T-helper 22 cell (primary cell): ENCODE data around the gene IGSF3.

Experiments used
- DNase-seq: peaks from one replicate; pipeline ENCODE4 v3.0.0-alpha.2; 2020; ENCODE audit warnings: low read depth

Gene IGSF3

DNA sequence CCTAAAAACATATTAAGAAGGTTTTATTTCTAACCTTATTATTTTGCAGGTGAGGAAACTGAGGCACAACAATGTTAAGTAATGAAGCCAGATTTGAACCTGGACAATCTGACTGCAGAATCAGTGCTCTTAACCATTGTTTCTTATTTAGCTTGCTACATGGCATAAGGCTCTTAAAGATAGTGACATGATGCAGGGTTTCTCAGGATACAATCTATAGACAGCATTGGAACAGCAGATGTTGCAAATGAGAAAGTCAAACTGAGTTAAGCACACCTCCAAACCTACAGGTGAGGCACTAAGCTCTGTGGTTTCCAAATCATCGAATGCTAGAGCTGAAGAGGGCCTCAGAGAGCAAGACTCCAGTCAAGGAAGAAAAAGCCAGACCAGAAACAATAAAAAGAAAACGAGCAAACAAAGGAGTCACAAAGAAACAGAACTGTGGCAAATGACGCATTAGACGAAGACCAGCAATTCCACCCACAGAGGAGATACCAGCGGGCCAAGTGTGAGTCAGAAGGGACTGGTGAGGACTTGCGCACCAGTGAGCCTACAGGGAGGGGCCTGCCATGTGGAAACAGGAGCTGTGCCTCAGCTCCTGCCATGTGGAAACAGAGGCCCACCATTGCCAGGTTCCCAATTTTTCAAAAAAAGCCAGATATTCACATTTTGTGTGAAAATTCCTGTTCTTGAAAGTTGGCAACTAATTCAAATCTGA is 111.1 kb downstream of the IGSF3 start:
- peak; percentile 78 for DNase-seq

DNA sequence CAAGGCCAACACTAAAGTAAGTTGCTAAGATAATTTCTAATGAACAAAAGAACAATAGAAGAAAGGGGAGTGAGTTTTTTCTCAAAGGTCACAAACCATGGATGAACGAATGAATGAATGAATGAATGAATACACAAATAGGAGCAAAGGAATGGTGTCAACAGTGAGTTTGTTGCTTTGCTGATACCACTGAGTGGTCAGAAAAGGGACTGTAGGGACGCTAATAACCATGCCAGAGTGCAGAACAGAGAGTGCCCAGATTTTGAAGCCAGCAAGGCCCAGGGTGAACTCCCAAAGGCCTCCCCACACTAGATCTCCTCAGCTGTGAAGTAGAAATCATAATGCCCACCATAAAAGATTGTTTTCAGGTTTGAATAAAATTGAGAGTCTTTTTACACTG is 112.6 kb downstream of the IGSF3 start:
- DNase-seq: no peak

DNA sequence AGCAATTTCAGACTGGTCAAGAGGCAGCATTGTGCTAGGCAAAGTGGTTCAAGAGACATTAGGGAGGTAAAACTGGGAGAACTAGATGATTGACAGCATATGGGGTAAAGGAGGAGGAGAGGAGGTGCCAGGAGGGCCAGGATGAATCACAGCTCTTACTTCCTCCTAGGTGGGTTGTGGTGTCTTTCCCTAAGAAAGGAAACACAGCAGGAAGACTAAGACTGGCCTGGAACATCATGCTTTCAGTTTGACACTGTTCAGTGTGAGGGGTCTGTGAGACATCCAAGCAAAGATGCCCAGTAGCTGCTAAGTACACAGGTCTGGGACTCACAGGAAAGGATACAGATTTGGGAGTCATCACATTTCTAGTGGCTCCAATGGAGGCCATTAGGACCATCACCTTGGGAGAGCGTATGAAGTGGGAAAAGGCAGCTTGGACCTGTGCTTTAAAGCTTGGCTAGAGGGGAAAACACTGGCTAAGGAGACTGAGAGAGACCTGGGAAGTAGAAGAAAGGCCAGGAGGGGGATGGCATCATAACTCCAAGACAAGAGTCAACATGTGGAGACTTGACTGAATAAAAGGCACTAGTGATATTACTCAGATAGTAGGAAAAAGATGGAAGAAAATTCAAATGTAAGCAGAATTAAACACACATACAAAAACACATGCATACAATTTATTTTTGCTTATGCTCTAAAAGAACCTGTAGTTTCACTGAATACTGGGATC is 114.0 kb downstream of the IGSF3 start:
- no peak for DNase-seq

DNA sequence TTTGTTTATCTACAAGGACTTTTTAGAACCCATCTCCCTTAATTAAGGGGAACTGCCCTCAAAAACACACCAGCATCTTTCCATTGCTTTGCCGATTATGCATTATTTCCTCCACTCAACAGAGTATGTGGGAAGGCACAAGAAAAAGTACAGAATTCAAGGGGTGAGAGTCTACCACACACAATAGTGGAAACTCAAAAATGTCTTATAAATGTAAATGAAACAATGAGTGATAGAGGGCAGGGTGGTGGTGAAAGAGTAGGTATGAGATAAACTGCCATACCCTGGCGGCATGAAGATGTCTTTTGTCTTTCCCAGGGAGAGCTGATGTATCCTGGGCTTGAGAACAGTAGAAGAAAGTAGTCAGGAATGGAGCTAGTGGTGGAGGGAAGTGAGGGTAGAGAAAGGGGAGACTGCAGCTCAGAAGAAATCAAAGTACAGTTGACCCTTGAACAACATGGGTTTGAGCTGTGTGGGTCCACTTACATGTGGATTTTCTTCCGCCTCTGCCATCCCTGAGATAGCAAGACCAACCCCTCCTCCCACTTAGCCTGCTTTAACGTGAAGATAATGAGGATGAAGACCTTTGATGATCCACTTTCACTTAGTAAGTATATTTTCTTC is 121.1 kb downstream of the IGSF3 start:
- DNase-seq: no peak

DNA sequence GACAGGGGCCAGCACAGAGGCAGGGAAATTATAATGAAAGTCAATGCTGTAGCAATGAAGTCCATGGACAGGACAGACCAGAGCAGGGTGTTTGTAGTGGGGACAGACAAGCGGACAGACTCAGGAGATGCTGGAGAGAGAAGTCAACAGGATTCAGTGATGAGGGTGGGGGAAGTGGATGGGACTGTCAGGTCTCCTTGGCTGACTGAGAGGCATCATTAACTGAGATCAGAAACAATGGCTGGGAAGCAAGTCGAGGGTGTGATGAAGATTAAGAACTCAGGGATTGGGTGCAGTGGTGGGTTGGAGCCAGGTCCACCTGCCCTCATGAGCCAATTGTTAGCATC is 122.2 kb downstream of the IGSF3 start:
- DNase-seq: no peak

DNA sequence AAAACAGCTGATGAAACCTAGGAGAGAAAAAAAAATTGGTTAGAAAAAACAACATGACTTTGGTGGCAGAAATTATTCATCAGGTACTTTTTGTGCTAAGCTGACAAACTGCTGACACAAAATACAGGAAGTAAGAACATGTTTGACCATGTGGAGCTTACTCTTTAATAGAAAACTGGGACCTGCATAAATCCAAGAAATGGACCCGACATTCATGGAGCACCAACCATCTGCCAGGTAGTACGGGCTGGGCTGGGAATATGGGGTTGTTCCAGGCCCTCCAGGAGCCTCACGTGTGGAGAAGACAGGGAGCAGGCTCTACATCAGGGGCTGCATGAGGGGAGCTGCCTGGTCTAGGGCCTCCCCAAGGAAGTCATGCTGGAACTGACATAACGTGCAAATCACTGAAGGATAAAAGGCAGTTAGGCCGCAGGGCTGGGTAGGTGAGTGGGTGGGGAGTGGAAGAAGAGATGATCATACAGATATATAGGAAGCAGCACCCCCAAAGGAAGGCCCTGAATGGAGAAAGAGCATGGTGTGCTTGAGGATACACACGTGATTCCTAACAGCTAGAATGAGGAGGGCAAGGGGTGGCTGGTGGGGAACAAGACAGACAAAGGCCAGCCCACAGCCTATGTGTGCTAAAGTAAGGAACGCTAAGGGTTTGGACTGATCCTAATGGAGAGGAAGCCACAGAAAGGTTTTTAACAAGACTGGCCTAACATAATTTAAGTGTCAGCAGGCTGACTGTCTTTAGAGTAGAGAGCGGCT is 122.8 kb downstream of the IGSF3 start:
- no peak for DNase-seq

DNA sequence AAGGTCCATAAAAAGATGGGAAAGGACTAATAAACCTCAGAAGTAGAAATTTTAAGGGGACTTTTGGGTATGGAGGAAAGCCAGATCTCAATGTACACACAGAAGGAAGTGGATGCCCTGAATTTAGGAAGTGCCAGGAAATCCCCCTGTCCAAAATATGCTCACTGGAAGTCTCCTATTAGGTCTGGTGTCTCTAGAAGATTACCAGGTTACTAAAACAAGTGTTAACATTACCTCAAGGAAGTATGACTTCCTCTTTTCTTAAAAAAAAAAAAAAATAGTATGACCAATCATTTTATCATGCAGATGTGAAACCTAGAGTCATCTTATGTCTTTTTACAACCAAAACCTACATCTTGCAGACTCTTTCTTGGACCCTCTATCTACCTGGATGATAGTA is 127.4 kb downstream of the IGSF3 start:
- DNase-seq: no peak

DNA sequence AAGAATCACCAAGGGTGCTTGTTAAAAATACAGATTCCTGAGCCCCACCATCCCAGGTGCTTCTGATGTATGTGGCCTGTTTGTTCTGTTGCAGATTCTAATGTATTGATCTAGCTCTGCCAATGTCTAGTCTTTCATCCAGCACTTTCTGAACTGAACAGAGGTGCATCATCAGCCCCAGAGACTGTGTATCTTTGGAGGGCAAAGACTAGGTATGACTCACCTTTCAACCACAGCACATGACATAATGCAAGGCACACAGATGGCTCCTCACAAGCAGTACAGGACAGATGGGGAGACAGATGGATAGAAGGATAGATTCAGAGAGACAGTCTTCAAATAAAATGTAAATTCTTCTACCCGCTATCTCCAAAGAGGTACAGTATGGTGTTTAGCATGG is 129.0 kb downstream of the IGSF3 start:
- DNase-seq: peak; percentile 34

DNA sequence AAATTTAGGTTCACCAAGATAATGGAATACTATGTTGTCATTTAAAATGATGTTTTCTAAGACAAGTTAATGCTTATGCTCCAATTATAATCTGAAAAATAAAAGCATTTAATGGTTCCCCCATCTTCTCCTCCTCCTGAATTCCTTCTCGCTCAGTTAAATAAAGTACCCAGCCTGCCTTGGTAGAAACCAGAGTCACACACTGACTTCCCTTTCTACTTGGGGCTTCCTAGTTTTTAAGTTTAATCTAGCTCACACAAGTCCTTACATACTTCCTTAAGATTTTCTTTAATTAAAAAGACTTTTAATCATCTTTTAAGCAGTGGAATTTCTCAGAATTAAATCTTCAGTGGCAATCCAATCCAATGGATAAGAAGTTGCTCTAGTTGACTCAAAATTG is 129.6 kb downstream of the IGSF3 start:
- no peak for DNase-seq

DNA sequence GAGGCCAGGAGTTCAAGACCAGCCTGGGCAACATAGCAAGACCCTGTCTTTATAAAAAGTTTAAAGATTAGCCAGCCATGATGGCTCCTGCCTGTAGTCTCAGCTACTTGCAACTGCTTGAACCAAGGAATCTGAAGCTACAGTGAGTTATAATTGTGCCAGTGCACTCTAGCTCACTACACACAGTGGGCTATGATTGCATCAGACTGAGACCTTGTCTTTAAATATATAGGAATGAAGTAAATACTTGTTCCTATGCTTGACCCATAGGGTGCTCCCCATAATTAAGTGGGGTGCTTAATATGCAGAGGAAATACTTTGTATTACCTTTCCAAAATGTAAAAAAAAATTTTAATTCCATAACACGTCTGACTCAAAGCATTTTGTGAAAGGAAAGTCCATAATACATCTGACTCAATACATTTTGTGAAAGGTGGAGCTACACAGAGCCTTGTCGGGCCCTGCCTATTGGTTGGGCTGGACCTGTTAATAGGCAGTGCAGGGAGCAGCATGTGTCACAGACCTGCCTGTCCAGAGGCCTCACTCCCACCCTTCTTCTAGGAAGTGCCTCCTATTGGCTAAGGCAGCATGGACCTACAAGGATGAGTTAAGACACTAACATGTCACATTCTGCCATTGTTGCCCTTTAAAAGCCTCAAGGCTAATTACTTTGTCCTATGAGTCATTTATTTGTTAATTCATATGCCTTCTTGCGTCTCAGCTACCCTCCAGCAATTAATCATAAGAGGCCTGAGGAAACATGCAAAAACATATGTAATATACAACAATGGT is 130.3 kb downstream of the IGSF3 start:
- no peak for DNase-seq

DNA sequence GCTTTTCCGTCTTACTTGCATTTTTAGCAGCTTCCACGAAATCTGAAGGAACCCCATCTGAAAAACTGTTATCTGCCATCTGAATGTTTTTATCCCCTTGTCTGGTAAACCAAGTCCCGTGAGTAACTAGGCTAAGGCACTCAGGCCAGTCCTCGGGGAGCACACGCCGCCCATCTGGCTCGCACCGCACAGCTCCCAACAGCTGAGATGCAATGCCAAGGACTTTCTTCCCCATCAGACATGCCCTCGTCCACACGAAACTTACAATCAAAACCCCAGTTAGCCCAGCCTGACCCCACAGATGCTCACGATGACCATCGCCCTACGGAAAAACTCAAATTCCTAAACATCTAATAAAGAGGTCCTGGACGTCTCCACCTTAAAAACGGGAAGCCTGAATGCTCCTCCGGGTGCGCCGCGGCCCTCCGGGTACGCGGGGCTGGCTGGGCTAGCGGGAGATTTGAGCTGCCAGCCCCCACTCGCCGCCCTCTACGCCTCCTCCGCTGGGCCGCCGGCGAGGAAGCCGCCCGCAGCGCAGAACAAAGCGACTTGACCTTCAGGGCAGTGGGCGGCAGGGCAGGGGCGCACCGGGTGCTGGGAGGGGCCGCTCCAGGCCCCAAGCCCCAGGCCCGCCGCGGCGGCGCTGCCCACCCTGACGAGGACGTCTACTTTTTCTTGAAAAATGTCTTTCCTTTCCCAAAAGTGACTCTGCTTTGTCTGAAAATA is 133.4 kb downstream of the IGSF3 start:
- no peak for DNase-seq

DNA sequence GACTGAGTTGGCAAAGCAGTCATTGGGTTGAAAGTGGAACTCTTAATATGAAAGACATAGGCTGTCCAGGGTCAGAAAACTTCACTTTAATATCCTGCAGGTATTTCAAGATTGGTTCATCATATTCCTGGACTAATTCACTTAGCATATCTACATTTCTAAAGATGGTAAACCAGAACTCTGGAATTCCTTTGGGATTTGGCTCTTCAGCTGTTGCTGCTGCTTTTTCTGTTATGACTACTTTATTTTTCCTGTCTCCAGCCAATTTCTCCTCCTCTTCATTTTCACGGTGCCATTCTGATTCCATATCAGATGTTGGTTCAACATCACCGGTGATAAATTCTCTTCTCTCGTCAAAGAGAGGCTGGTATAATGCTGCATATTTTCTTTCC is 134.1 kb downstream of the IGSF3 start:
- no peak for DNase-seq

DNA sequence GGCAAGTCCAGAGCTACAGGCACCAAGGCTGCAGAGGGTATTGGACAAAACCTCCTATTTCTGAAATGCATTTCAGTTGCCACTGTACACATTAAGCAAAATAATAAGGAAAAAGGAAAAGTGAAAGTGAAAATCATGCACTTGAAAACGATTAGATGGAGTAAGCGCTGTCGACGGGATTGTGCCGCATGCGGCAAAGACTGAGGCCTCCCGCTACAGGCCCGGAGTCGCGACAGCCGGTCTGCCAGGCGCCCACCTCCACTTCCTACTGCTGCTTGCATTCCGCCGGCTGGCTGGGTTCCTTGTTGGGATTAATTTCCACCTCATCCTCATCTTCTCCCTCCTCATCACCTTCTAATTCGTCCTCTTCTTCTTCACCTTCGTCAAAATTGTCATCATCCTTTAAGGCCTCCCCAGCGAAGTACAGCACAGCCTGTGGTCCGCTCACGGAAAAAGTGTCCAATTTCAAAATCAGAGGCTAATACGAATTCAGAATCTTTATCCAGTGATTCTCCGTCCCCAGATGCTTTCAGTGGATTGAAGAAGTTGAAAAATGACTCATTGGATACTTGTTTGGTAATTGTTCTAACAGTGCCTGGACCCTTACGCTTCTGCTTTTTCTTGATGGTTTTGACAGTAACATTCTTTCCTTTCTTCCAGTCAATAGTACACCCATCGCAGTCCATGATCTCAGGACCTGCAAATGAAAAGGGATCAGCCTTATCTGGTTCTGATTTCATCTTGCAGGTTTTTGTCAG is 134.7 kb downstream of the IGSF3 start:
- no peak for DNase-seq

DNA sequence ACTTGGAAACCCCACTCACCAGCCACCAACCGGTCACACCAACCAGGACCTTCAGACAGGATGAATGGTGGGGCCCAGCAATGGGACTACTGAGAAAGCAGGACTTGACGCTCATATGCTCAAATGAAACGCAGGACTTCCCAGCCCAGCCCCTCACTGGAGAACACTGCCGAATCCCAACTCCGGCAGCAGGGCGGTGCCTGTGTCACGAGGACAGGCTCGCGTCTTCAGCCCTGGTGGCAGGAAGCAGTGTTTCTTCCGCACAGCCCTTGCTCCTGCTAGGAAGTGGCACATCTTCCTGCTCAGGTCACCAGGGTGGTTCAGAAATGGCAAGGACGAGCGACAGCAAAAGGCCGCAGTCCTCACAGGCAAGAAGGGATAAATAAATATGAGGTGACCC is 135.6 kb downstream of the IGSF3 start:
- DNase-seq: no peak

DNA sequence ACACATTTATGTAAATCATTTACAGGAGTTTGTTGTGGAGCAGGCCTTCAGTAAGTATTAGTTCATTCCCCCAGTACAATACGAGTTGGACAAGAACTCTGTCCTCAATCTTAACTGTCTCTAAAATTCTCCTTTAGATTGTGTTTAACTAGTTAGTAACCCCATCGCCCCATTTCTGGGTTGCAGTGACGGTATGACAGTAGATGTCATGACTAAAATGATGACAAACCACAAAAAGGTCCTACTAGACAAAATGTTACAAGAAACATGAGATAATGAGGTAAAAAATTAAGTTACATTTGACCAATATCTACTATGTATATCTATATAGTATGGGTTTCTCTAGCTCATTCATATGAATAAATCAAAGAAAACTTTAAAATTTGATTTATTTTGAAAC is 137.9 kb downstream of the IGSF3 start:
- no peak for DNase-seq

DNA sequence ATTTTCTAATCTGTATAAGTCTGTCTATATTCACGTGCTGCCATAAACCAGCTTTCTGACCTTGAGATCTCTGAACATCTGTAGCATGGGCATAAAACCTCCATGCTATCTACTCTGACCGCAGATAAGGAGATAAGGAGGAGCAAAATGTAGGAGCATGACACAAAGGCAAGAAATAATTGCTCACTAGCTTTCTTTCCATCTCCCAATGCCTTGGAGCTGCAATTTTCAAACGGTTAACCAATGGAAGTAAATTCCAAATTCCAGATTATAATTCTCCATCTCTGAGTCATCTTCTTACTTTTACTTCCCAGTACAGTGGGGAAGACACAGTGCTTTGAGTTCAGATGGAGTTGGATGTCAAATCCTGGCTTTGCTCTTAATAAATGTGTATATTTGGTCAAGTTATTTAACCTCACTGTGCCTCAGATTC is 138.3 kb downstream of the IGSF3 start:
- no peak for DNase-seq

DNA sequence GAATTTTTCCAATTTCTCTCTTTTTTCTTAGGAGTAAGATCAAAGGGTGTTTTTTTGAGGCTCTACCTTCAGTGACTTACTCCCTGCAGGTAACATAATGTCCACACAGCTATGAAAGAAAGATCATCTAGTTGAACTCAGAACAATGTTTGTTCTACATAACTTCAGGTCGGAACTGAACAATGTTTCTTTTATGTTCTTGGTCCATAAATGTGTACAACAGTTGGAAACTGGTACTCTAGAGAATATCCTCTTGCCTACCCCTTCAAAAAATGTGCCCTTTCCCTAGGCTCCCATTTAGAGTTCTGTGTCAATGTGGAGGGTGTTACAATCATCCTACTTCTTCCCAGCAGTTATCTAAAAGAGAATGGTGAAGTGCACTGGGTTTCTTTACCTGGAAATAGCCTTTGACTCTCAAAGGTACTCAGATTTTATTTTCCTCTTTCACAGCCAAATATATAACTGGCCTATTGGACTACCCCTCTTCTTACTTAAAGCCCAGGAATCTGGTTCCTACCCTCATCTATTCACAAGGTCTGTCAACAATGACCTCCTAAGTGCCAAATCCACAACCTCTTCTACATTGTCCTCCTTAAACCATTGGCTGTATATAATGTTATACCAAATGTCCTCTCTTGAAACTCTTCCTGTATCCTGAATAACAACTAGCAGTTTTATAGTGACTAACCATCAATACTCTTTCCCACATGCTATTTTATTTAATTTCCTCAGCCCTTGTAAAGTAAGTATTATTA is 139.0 kb downstream of the IGSF3 start:
- DNase-seq: no peak

DNA sequence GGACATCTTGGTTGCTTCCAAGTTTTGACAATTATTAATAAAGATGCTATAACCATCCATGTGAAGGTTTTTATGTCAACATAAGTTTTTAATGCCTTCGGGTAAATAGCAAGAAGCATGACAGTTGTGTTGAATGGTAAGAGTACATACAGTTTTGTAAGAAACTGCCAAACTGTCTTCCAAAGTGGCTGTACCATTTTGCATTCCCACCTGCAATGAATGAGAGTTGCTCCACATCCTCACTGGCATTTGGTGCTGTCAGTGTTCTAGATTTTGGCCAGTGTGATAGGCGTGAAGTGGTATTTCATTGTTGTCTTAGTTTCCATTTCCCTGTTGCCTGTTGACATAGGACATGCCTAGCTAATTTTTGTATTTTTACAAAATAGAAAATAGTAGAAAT is 142.1 kb downstream of the IGSF3 start:
- no peak for DNase-seq
